B cell (primary cell): ENCODE data around the gene P3H3. TPM values are rescaled to one million over a fixed set of nuclear protein-coding genes. Genes with fewer than 3 reads are reported as not detected.

ENCODE experiments used
- ATAC-seq: fragments of 200-7000 bp; cut with Tn5 transposase; one replicate; pipeline ENCODE4 v1.10.0; 2021; ENCODE audit warnings: low read depth, mild to moderate bottlenecking, moderate number of reproducible peaks, moderate library complexity
- CTCF ChIA-PET: fragments of 350-600 bp; sonication (Branson Sonifier 250); formaldehyde crosslinking; loops from one replicate; lab custom pipeline; 2021; ENCODE audit warnings: antibody characterized with exemption, inconsistent platforms; lab: Charles Lee
- POLR2A ChIA-PET: fragments of 350-600 bp; sonication (Branson Sonifier 250); formaldehyde crosslinking; loops from one replicate; lab custom pipeline; 2021; ENCODE audit warnings: antibody characterized with exemption; lab: Charles Lee
- DNase-seq: peaks from one replicate; pipeline ENCODE4 v3.0.0; 2013
- H2AFZ ChIP-seq: 2 replicates; pipeline ENCODE4 v1.6.1; 2012; ENCODE audit warnings: mild to moderate bottlenecking, low read depth, low read length; ENCODE audit not compliant: insufficient read depth, poor library complexity, severe bottlenecking
- H3K27ac ChIP-seq, 2 donors: 1 replicate in 1 of 2; 2 replicates in 1 of 2; pipeline ENCODE4 v1.5.1; 2012 to 2013; ENCODE audit warnings: low read length in 2 of 2, mild to moderate bottlenecking in 2 of 2, moderate library complexity in 1 of 2
- H3K27me3 ChIP-seq, 4 experiments: fragments of 200-600 bp in 1 of 4; sonication (generic) in 1 of 4; replicated peaks in 1 of 4; 1 replicate in 2 of 4; 2 replicates in 2 of 4; pipeline versions ENCODE4 v1.6.1 to v1.7.0; 2013 to 2016; ENCODE audit warnings: low read length in 3 of 4, mild to moderate bottlenecking in 2 of 4, mixed read lengths in 1 of 4, moderate library complexity in 1 of 4; ENCODE audit not compliant: insufficient read depth in 4 of 4, control insufficient read depth in 3 of 4; ENCODE audit errors: control extremely low read depth in 1 of 4
- H3K36me3 ChIP-seq, 2 experiments: replicated peaks in 1 of 2; 1 replicate in 1 of 2; 2 replicates in 1 of 2; pipeline versions ENCODE4 v1.6.1 to v1.7.1; 2013; ENCODE audit warnings: low read length in 1 of 2; ENCODE audit not compliant: insufficient read depth in 2 of 2, control insufficient read depth in 1 of 2; ENCODE audit errors: control extremely low read depth in 1 of 2, extremely low read depth in 1 of 2
- H3K4me1 ChIP-seq, 2 donors: fragments of 200-600 bp in 1 of 2; sonication (generic) in 1 of 2; 1 replicate in 1 of 2; 2 replicates in 1 of 2; pipeline versions ENCODE4 v1.5.1 to v1.6.1; 2013 to 2017; ENCODE audit warnings: low read length in 2 of 2; ENCODE audit not compliant: control insufficient read depth in 2 of 2, insufficient read depth in 2 of 2
- H3K4me2 ChIP-seq: replicated peaks from 2 replicates; pipeline ENCODE3; 2012; ENCODE audit warnings: mild to moderate bottlenecking, low read depth, low read length; ENCODE audit not compliant: poor library complexity, severe bottlenecking
- H3K4me3 ChIP-seq, 5 experiments: fragments of 200-600 bp in 1 of 5; sonication (generic) in 1 of 5; 1 replicate in 3 of 5; 2 replicates in 2 of 5; pipeline versions ENCODE4 v1.5.1 to v1.7.0; 2011 to 2016; ENCODE audit warnings: low read length in 4 of 5, mild to moderate bottlenecking in 4 of 5, low read depth in 2 of 5, control low read depth in 1 of 5, moderate library complexity in 1 of 5; ENCODE audit not compliant: insufficient read depth in 1 of 5; ENCODE audit errors: control extremely low read depth in 1 of 5, extremely low read depth in 1 of 5
- H3K79me2 ChIP-seq: fragments of 200-600 bp; sonication (generic); one replicate; pipeline ENCODE4 v1.6.0; 2016; ENCODE audit warnings: low read length; ENCODE audit not compliant: control insufficient read depth, insufficient read depth
- H3K9ac ChIP-seq: fragments of 200-600 bp; sonication (generic); 2 replicates; pipeline ENCODE4 v1.6.1; 2017; ENCODE audit warnings: mild to moderate bottlenecking, low read length, moderate library complexity
- H3K9me3 ChIP-seq, 3 donors: one replicate each; pipeline versions ENCODE4 v1.6.1 to v1.7.1; 2013; ENCODE audit warnings: low read length in 2 of 3; ENCODE audit not compliant: control insufficient read depth in 2 of 3, insufficient read depth in 1 of 3; ENCODE audit errors: control extremely low read depth in 1 of 3
- H4K20me1 ChIP-seq: 2 replicates; pipeline ENCODE4 v1.6.0; 2012; ENCODE audit warnings: mild to moderate bottlenecking, low read length; ENCODE audit not compliant: insufficient read depth, control insufficient read depth, poor library complexity, severe bottlenecking
- H3K27ac Mint-ChIP-seq: one replicate; pipeline ENCODE4 v1.8.0; 2021; ENCODE audit warnings: mixed read lengths
- H3K27me3 Mint-ChIP-seq: one replicate; pipeline ENCODE4 v1.8.0; 2021; ENCODE audit warnings: mixed read lengths
- H3K4me1 Mint-ChIP-seq: one replicate; pipeline ENCODE4 v1.8.0; 2021; ENCODE audit warnings: mixed read lengths
- H3K4me3 Mint-ChIP-seq: one replicate; pipeline ENCODE4 v1.8.0; 2021; ENCODE audit warnings: mixed read lengths
- H3K9me3 Mint-ChIP-seq: one replicate; pipeline ENCODE4 v1.8.0; 2022; ENCODE audit warnings: mixed read lengths; ENCODE audit not compliant: insufficient read depth
- EZH2 ChIP-seq: IDR thresholded peaks from 2 replicates; pipeline ENCODE4 v1.6.1; 2012; ENCODE audit warnings: borderline replicate concordance, low read depth, mild to moderate bottlenecking, moderate library complexity, low read length; ENCODE audit not compliant: insufficient read depth, poor library complexity, severe bottlenecking
- WGBS: methylation state at CpG from one replicate; pipeline ENCODE4 v1.1.5; 2013; ENCODE audit warnings: missing lambda C conversion rate; ENCODE audit not compliant: insufficient coverage; 5-methylcytosine and 5-hydroxymethylcytosine counted together
- intact Hi-C: fragments of 100-400 bp; cut with micrococcal nuclease; formaldehyde crosslinking; loops from one replicate; pipeline ENCODE4 v1.10.0; 2022
- polyA plus RNA-seq: library from polyadenylated mRNA; depleted of rRNA; stranded (reverse); fragments of >200 nt; gene quantifications from 2 replicates; pipeline ENCODE4 v1.2.3, GENCODE V29; 2012
- total RNA-seq, 2 donors: library from RNA; stranded (reverse); fragments of 120-200 nt in 1 of 2; gene quantifications; 1 replicate in 1 of 2; 2 replicates in 1 of 2; pipeline versions ENCODE4 v1.2.3 to v1.2.4, GENCODE V29; 2013 to 2022
- TF ChIP-seq, protein P1 (sequence below): fragments of 200-600 bp; IDR thresholded peaks from one replicate; pipeline ENCODE4 v1.8.0; 2022; ENCODE audit warnings: antibody characterized with exemption, mild to moderate bottlenecking

Gene P3H3
- total and polyA plus RNA-seq, 2 donors (not counting 1 experiment from before 2014, with no cell fraction given): 0.09 TPM; not detected in 1

GRCh38 chr12:6860942-6861341 lies 32.7 kb downstream of the P3H3 start:
- no peaks in the 10 kb centered on the region for H3K9me3 Mint-ChIP-seq
- Histone ChIP-seq H3K9ac (no peak overlapping the region), H3K4me2 (no peak overlapping the region), H2AFZ (no peak overlapping the region), H3K79me2 (peaks cover 21% of the 10 kb centered on the region), H3K27ac (no peak overlapping the region), H3K9me3 (no peaks in the 10 kb centered on the region), H3K27me3 (no peaks in the 10 kb centered on the region), H3K36me3 (peaks cover 0 to 76% of the 10 kb centered on the region in 2 experiments), H3K4me1 (no peaks in the 10 kb centered on the region), H4K20me1 (peaks cover under 1% of the 10 kb centered on the region), H3K4me3 (no peak overlapping the region)
- no peak overlapping the region for H3K27ac Mint-ChIP-seq
- ATAC-seq: no peak
- TF ChIP-seq EZH2: no peak
- TF ChIP-seq, protein P1, sequence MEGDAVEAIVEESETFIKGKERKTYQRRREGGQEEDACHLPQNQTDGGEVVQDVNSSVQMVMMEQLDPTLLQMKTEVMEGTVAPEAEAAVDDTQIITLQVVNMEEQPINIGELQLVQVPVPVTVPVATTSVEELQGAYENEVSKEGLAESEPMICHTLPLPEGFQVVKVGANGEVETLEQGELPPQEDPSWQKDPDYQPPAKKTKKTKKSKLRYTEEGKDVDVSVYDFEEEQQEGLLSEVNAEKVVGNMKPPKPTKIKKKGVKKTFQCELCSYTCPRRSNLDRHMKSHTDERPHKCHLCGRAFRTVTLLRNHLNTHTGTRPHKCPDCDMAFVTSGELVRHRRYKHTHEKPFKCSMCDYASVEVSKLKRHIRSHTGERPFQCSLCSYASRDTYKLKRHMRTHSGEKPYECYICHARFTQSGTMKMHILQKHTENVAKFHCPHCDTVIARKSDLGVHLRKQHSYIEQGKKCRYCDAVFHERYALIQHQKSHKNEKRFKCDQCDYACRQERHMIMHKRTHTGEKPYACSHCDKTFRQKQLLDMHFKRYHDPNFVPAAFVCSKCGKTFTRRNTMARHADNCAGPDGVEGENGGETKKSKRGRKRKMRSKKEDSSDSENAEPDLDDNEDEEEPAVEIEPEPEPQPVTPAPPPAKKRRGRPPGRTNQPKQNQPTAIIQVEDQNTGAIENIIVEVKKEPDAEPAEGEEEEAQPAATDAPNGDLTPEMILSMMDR: no peak
- intact Hi-C loops: no loop called here
- POLR2A ChIA-PET: interaction anchor here (1.1 kb wide), 1 partner anchor 9 kb away, joined by 3 read pairs; the partner anchor contains the start of gene USP5
- WGBS: 97% methylated on average over 7 of the region's 7 CpGs
- CTCF ChIA-PET: interaction anchor here (0.9 to 2.4 kb wide), 4 partner anchors 8 to 251 kb away, joined by 3 to 7 read pairs (median 4); no protein-coding TSS in a partner anchor
- DNase-seq: no peak
- no peak overlapping the region for H3K4me3 Mint-ChIP-seq
- no peaks in the 10 kb centered on the region for H3K27me3 Mint-ChIP-seq
- H3K4me1 Mint-ChIP-seq: peaks cover 3% of the 10 kb centered on the region

- ChIA-PET POLR2A (interaction anchor here (1.1 kb wide), 1 partner anchor 9 kb away, joined by 3 read pairs; the partner anchor contains the start of gene USP5), CTCF (interaction anchor here (0.9 to 2.4 kb wide), 4 partner anchors 8 to 251 kb away, joined by 3 to 7 read pairs (median 4); no protein-coding TSS in a partner anchor)
- ATAC-seq (no peak), DNase-seq (no peak)
- TF ChIP-seq, protein P1: no peak
- no peak for TF ChIP-seq EZH2
- Histone ChIP-seq H3K4me2 (no peak overlapping the region), H3K27ac (no peak overlapping the region), H3K36me3 (peaks cover 0 to 71% of the 10 kb centered on the region in 2 experiments), H3K4me1 (no peaks in the 10 kb centered on the region), H3K79me2 (peaks cover 16% of the 10 kb centered on the region), H3K9me3 (no peaks in the 10 kb centered on the region), H2AFZ (no peak overlapping the region), H3K4me3 (no peak overlapping the region), H4K20me1 (no peaks in the 10 kb centered on the region), H3K27me3 (no peaks in the 10 kb centered on the region), H3K9ac (no peak overlapping the region)
- H3K27ac Mint-ChIP-seq: no peak overlapping the region
- WGBS: 96% methylated on average over 9 of the region's 9 CpGs
- no peaks in the 10 kb centered on the region for H3K27me3 Mint-ChIP-seq
- intact Hi-C loops: no loop called here
- H3K4me3 Mint-ChIP-seq: no peak overlapping the region
- peaks cover 3% of the 10 kb centered on the region for H3K4me1 Mint-ChIP-seq
- no peaks in the 10 kb centered on the region for H3K9me3 Mint-ChIP-seq
Measured at GRCh38 chr12:6861391-6861790, 33.2 kb downstream of the P3H3 start.
